Smooth muscle cell (in vitro differentiated cells): ENCODE results near the gene SKAP1. TPM values are rescaled to one million over a fixed set of nuclear protein-coding genes. Genes with fewer than 3 reads are reported as not detected.
"Not testable (repeated sequence)": the region's sequence is repeated elsewhere in the genome, so short reads cannot be mapped to it uniquely, and the experiment has no call there.

Source experiments
- DNase-seq: peaks from one replicate; lab custom pipeline; 2025; ENCODE audit not compliant: unreplicated experiment; lab: John Stamatoyannopoulos, UW
- H2AFZ ChIP-seq: fragments of 200-600 bp; sonication (generic); 2 replicates; pipeline ENCODE4 v1.6.0; 2016; ENCODE audit warnings: antibody characterized with exemption, low read depth, mild to moderate bottlenecking
- H3F3A ChIP-seq: fragments of 200-600 bp; sonication (generic); 2 replicates; pipeline ENCODE4 v1.6.0; 2017; ENCODE audit warnings: antibody characterized with exemption, low read depth
- H3K27ac ChIP-seq: fragments of 200-600 bp; sonication (generic); 2 replicates; pipeline ENCODE4 v1.5.1; 2016; ENCODE audit warnings: low read depth, mild to moderate bottlenecking
- H3K27me3 ChIP-seq: fragments of 200-600 bp; sonication (generic); 2 replicates; pipeline ENCODE4 v1.6.1; 2016; ENCODE audit warnings: low read depth, mild to moderate bottlenecking
- H3K36me3 ChIP-seq: fragments of 200-600 bp; sonication (generic); 2 replicates; pipeline ENCODE4 v1.5.1; 2016; ENCODE audit warnings: low read depth
- H3K4me1 ChIP-seq: fragments of 200-600 bp; sonication (generic); 2 replicates; pipeline ENCODE4 v1.5.1; 2016; ENCODE audit warnings: low read depth
- H3K4me2 ChIP-seq: fragments of 200-600 bp; sonication (generic); 2 replicates; pipeline ENCODE4 v1.6.0; 2016; ENCODE audit warnings: mild to moderate bottlenecking
- H3K4me3 ChIP-seq: fragments of 200-600 bp; sonication (generic); 2 replicates; pipeline ENCODE4 v1.5.1; 2016; ENCODE audit warnings: mild to moderate bottlenecking
- H3K79me2 ChIP-seq: fragments of 200-600 bp; sonication (generic); 2 replicates; pipeline ENCODE4 v1.6.0; 2016; ENCODE audit warnings: low read depth, mild to moderate bottlenecking
- H3K9ac ChIP-seq: fragments of 200-600 bp; sonication (generic); 2 replicates; pipeline ENCODE4 v1.6.0; 2016; ENCODE audit warnings: low read depth
- H3K9me3 ChIP-seq: fragments of 200-600 bp; sonication (generic); replicated peaks from 2 replicates; pipeline ENCODE4 v1.5.1; 2016; ENCODE audit warnings: low read depth
- H4K20me1 ChIP-seq: fragments of 200-600 bp; sonication (generic); 2 replicates; pipeline ENCODE4 v1.6.0; 2016; ENCODE audit warnings: low read depth
- WGBS: methylation state at CpG from one replicate; pipeline ENCODE4 v1.1.7; 2016; ENCODE audit warnings: low lambda C conversion rate; 5-methylcytosine and 5-hydroxymethylcytosine counted together
- polyA plus RNA-seq: library from polyadenylated mRNA; unstranded; fragments of >200 nt; fragmentation: Nextera tagmentation; extraction: Ambion mirVana; gene quantifications from 2 replicates; pipeline ENCODE4 v1.2.1, GENCODE V29; 2016
- total RNA-seq: library from RNA; depleted of rRNA; stranded (reverse); fragments of >200 nt; gene quantifications from 2 replicates; pipeline ENCODE4 v1.2.3, GENCODE V29; 2014
- TF ChIP-seq, protein P1 (sequence below): fragments of 200-600 bp; sonication (generic); IDR thresholded peaks from 2 replicates; pipeline ENCODE4 v1.5.1; 2017; ENCODE audit warnings: borderline replicate concordance, mild to moderate bottlenecking, antibody characterized with exemption; ENCODE audit not compliant: insufficient read depth, poor library complexity, severe bottlenecking

The SKAP1 gene
- total and polyA plus RNA-seq, 2 experiments from 2014 or later, result not detected

DNA sequence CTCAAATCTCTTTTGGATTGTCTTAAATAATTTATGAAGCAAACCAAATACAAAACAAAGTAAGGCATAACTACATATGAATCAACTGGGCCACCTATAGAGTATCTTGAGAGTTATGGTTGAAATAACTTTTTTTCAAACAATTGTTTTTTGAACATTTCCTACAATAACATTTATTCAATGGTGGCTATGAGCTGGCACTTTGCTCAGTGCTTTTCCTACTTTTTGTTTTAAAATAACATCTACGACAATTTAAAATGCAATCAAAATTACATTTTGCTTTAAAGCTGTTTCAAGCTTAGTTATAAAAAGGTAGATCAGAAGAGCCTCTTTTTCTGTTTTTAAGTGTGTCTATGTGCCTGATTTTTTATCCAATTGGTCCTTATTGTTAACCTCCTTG lies 238.7 kb downstream of the SKAP1 start:
- no peaks in the 10 kb centered on the region for H3K36me3 ChIP-seq
- H3K79me2 ChIP-seq, result no peaks in the 10 kb centered on the region
- TF ChIP-seq, protein P1, sequence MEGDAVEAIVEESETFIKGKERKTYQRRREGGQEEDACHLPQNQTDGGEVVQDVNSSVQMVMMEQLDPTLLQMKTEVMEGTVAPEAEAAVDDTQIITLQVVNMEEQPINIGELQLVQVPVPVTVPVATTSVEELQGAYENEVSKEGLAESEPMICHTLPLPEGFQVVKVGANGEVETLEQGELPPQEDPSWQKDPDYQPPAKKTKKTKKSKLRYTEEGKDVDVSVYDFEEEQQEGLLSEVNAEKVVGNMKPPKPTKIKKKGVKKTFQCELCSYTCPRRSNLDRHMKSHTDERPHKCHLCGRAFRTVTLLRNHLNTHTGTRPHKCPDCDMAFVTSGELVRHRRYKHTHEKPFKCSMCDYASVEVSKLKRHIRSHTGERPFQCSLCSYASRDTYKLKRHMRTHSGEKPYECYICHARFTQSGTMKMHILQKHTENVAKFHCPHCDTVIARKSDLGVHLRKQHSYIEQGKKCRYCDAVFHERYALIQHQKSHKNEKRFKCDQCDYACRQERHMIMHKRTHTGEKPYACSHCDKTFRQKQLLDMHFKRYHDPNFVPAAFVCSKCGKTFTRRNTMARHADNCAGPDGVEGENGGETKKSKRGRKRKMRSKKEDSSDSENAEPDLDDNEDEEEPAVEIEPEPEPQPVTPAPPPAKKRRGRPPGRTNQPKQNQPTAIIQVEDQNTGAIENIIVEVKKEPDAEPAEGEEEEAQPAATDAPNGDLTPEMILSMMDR, result no peak
- no peaks in the 10 kb centered on the region for H3F3A ChIP-seq
- H3K27ac ChIP-seq, result no peak overlapping the region
- no peak overlapping the region for H3K4me2 ChIP-seq
- H4K20me1 ChIP-seq, result no peaks in the 10 kb centered on the region
- no peak overlapping the region for H2AFZ ChIP-seq
- no peak overlapping the region for H3K4me3 ChIP-seq
- no peak overlapping the region for H3K9ac ChIP-seq
- no peak for DNase-seq
- no peaks in the 10 kb centered on the region for H3K27me3 ChIP-seq
- no peaks in the 10 kb centered on the region for H3K4me1 ChIP-seq
- 97% methylated on average over 1 of the region's 1 CpG for WGBS
- no peaks in the 10 kb centered on the region for H3K9me3 ChIP-seq

DNA sequence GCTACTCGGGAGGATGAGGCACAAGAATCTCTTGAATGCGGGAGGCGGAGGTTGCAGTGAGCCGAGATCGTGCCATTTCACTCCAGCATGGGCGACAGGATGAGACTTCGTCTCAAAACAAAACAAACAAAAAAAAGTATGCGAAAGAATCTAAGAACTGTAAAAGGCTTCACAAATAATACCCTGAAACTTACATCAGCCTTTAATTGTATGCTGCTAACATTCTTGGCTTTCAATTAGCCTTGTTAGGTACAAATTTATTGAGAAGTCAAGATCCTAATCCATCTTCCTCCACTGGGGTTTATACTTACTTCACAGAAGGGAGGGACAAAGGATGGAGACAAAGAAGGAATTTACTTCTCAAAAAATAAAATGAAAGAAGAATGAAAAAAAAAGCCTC lies 239.1 kb downstream of the SKAP1 start:
- H3F3A ChIP-seq, result no peaks in the 10 kb centered on the region
- H3K4me3 ChIP-seq, result no peak overlapping the region
- no peaks in the 10 kb centered on the region for H3K4me1 ChIP-seq
- no peaks in the 10 kb centered on the region for H3K36me3 ChIP-seq
- H3K27ac ChIP-seq, result no peak overlapping the region
- H3K4me2 ChIP-seq, result no peak overlapping the region
- peaks cover 3% of the 10 kb centered on the region for H3K27me3 ChIP-seq
- TF ChIP-seq, protein P1, result no peak
- no peak for DNase-seq
- no peaks in the 10 kb centered on the region for H4K20me1 ChIP-seq
- WGBS, result 97% methylated on average over 8 of the region's 8 CpGs
- no peak overlapping the region for H3K9ac ChIP-seq
- no peaks in the 10 kb centered on the region for H3K79me2 ChIP-seq
- H2AFZ ChIP-seq, result no peak overlapping the region
- H3K9me3 ChIP-seq, result no peaks in the 10 kb centered on the region

DNA sequence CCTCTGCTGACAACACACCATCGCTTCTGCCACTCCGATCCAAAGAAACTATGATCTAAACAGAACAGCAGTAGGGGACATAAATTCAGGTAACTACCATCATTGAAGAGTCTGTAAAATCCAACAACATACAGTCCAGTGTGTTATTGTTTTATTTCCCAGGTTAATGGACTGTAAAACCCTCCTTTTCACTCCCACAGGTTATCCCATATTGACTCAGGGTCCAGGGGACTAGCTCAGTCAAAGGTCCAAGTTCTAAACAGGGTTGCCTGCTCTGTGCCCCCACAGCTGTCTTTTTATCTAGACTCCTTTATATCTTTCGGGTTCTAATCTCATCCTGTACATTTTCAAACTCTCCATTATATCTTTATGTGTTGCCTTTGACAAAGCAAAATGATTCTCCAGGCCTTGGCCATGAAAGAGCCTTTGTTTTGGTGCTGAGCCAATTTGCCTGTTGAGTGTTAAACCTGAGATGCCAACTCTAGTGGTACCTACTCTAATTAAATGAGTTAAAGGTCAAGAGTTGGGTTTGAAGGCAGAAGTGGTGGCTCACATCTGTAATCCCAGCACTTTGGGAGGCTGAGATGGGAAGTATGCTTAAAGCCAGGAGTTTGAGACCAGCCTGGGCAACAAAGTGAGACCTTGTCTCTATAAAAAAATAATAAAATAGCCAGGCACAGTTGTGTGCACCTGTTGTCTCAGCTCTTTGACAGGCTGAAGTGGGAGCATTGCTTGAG lies 242.0 kb downstream of the SKAP1 start:
- H3K4me2 ChIP-seq, result no peak overlapping the region
- no peak overlapping the region for H3K27ac ChIP-seq
- H4K20me1 ChIP-seq, result no peaks in the 10 kb centered on the region
- no peak overlapping the region for H3K4me3 ChIP-seq
- no peaks in the 10 kb centered on the region for H3K4me1 ChIP-seq
- TF ChIP-seq, protein P1, result no peak
- WGBS, result 78% methylated on average over 3 of the region's 3 CpGs
- H3K36me3 ChIP-seq, result no peaks in the 10 kb centered on the region
- no peaks in the 10 kb centered on the region for H3K9me3 ChIP-seq
- H3K9ac ChIP-seq, result no peak overlapping the region
- no peaks in the 10 kb centered on the region for H3K79me2 ChIP-seq
- H3K27me3 ChIP-seq, result peaks cover 22% of the 10 kb centered on the region
- H2AFZ ChIP-seq, result no peak overlapping the region
- no peak for DNase-seq
- no peaks in the 10 kb centered on the region for H3F3A ChIP-seq

DNA sequence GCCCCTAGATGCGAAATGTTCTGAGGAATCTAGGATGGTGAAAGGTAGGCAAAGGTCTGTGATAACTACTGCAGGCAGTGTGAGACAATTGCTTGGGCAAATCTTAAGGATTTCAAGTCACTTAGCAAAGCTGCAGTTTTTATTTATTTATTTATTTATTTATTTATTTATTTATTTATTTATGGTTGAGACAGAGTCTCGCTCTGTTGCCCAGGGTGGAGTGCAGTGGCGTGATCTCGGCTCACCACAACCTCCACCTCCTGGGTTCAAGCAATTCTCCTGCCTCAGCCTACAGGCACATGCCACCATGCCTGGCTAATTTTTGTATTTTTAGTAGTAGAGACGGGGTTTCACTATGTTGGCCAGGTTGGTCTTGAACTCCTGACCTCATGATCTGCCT lies 243.7 kb downstream of the SKAP1 start:
- not testable (repeated sequence) for H3K9me3 ChIP-seq, H3K36me3 ChIP-seq, H3K79me2 ChIP-seq, DNase-seq, H3F3A ChIP-seq, H4K20me1 ChIP-seq, H3K4me1 ChIP-seq, H2AFZ ChIP-seq, H3K4me2 ChIP-seq, H3K4me3 ChIP-seq, H3K27ac ChIP-seq, H3K9ac ChIP-seq
- H3K27me3 ChIP-seq, result peaks cover 27% of the 10 kb centered on the region
- WGBS, result 98% methylated on average over 5 of the region's 5 CpGs
